OCI-LY3 (cell line): ENCODE measurements around the gene KIFBP.

Source experiments
- CTCF ChIP-seq: fragments of 200-600, 300-600 bp; sonication (generic); IDR thresholded peaks from 2 replicates; pipeline ENCODE4 v1.5.1; 2014; ENCODE audit warnings: antibody characterized with exemption, low read length, low read depth
- EZH2phosphoT487 ChIP-seq: fragments of 200-600 bp; shearing (Covaris generic); IDR thresholded peaks from 2 replicates; pipeline ENCODE4 v1.6.1; 2018; ENCODE audit warnings: antibody characterized with exemption, mixed run types, low read depth

GRCh38 chr10:69057261-69057950 is 68.8 kb downstream of the KIFBP start:
- no peak for TF ChIP-seq CTCF
- no peak for TF ChIP-seq EZH2phosphoT487
